Measurements from ENCODE around the gene FSTL4. TPM values are rescaled to one million over a fixed set of nuclear protein-coding genes. Genes with fewer than 3 reads are reported as not detected.

FSTL4 gene
- polyA plus RNA-seq, 1 of the 3 experiments (the other 2 are of a cell fraction) = not detected

DNA sequence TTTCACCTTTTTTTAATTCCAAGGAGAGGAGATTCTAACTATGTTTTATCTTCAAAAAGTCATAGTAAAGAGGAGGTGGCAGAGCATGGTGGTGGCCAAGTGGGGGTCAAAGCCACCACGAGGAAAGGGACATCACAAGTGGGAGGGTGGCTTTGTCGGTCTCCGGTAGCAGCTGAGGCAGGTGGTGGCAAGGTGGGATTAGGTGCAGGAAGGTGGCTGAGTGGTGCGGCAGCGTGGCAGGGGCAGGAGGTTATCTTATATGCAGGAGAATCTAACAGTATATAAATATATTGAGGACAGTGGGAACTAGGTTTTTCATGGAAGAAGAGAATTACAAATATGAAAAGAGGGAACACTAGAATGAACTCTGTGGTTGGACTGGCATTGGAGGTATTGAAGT, 196.8 kb downstream of the FSTL4 start:
- Histone ChIP-seq H3K4me3 (ENCODE audit: low read depth in 2 of 2, low read length in 1 of 2) (no peak overlapping the region), H2AFZ (ENCODE audit: low read depth) (no peak overlapping the region), H3K79me2 (ENCODE audit: insufficient read depth) (no peaks in the 10 kb centered on the region), H3K4me1 (ENCODE audit: control insufficient read depth in 1 of 2, insufficient read depth in 2 of 2, low read depth in 1 of 2, low read length in 1 of 2) (no peaks in the 10 kb centered on the region), H3K9me2 (0 out of 2 replicates have a peak, but pooled peaks cover 3% of the 10 kb centered on the region), H4K20me1 (ENCODE audit: insufficient read depth) (no peaks in the 10 kb centered on the region), H3K9me3 (no peaks in the 10 kb centered on the region; the same call in 1 of the 2 replicates), H3K9ac (no peak overlapping the region), H3K27ac (ENCODE audit: low read depth in 2 of 2, low read length in 1 of 2) (no peak overlapping the region), H3F3A (replicated peaks; ENCODE audit: insufficient read depth) (no peaks in the 10 kb centered on the region), H3K4me2 (no peak overlapping the region), H3K27me3 (ENCODE audit: insufficient read depth) (no peaks in the 10 kb centered on the region; the same call in 1 of the 2 replicates), H3K36me3 (replicated peaks in 1 of 2; ENCODE audit: control insufficient read depth in 1 of 2, insufficient read depth in 2 of 2, low read length in 1 of 2) (no peaks in the 10 kb centered on the region)
- POLR2A ChIA-PET = no interaction called here
- WGBS (ENCODE audit: low lambda C conversion rate) = 61% methylated on average over 5 of the region's 5 CpGs
- no peak for DNase-seq
- TF ChIP-seq, protein P1, sequence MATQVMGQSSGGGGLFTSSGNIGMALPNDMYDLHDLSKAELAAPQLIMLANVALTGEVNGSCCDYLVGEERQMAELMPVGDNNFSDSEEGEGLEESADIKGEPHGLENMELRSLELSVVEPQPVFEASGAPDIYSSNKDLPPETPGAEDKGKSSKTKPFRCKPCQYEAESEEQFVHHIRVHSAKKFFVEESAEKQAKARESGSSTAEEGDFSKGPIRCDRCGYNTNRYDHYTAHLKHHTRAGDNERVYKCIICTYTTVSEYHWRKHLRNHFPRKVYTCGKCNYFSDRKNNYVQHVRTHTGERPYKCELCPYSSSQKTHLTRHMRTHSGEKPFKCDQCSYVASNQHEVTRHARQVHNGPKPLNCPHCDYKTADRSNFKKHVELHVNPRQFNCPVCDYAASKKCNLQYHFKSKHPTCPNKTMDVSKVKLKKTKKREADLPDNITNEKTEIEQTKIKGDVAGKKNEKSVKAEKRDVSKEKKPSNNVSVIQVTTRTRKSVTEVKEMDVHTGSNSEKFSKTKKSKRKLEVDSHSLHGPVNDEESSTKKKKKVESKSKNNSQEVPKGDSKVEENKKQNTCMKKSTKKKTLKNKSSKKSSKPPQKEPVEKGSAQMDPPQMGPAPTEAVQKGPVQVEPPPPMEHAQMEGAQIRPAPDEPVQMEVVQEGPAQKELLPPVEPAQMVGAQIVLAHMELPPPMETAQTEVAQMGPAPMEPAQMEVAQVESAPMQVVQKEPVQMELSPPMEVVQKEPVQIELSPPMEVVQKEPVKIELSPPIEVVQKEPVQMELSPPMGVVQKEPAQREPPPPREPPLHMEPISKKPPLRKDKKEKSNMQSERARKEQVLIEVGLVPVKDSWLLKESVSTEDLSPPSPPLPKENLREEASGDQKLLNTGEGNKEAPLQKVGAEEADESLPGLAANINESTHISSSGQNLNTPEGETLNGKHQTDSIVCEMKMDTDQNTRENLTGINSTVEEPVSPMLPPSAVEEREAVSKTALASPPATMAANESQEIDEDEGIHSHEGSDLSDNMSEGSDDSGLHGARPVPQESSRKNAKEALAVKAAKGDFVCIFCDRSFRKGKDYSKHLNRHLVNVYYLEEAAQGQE (IDR thresholded peaks at IDR 0.05; ENCODE audit: low read depth, low read length) = no peak
- TF ChIP-seq EP300 (IDR thresholded peaks at IDR 0.05; ENCODE audit: borderline replicate concordance in 1 of 2, low read depth in 1 of 2, low read length in 1 of 2) (no peak), GATA2 (CRISPR knock-in tag; IDR thresholded peaks at IDR 0.05) (no peak), JUND (IDR thresholded peaks at IDR 0.05) (no peak), SMC3 (IDR thresholded peaks at IDR 0.05; ENCODE audit: low read depth, low read length) (no peak), SIN3A (IDR thresholded peaks at IDR 0.05; ENCODE audit: borderline replicate concordance, low read depth, low read length) (no peak), ELF1 (IDR thresholded peaks at IDR 0.05) (no peak), PBX3 (IDR thresholded peaks at IDR 0.05) (no peak), MEF2A (IDR thresholded peaks at IDR 0.05; ENCODE audit: borderline replicate concordance, low read depth) (no peak)
- TF ChIP-seq, protein P2, sequence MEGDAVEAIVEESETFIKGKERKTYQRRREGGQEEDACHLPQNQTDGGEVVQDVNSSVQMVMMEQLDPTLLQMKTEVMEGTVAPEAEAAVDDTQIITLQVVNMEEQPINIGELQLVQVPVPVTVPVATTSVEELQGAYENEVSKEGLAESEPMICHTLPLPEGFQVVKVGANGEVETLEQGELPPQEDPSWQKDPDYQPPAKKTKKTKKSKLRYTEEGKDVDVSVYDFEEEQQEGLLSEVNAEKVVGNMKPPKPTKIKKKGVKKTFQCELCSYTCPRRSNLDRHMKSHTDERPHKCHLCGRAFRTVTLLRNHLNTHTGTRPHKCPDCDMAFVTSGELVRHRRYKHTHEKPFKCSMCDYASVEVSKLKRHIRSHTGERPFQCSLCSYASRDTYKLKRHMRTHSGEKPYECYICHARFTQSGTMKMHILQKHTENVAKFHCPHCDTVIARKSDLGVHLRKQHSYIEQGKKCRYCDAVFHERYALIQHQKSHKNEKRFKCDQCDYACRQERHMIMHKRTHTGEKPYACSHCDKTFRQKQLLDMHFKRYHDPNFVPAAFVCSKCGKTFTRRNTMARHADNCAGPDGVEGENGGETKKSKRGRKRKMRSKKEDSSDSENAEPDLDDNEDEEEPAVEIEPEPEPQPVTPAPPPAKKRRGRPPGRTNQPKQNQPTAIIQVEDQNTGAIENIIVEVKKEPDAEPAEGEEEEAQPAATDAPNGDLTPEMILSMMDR (IDR thresholded peaks at IDR 0.05) = no peak
- TF ChIP-seq, protein P3, sequence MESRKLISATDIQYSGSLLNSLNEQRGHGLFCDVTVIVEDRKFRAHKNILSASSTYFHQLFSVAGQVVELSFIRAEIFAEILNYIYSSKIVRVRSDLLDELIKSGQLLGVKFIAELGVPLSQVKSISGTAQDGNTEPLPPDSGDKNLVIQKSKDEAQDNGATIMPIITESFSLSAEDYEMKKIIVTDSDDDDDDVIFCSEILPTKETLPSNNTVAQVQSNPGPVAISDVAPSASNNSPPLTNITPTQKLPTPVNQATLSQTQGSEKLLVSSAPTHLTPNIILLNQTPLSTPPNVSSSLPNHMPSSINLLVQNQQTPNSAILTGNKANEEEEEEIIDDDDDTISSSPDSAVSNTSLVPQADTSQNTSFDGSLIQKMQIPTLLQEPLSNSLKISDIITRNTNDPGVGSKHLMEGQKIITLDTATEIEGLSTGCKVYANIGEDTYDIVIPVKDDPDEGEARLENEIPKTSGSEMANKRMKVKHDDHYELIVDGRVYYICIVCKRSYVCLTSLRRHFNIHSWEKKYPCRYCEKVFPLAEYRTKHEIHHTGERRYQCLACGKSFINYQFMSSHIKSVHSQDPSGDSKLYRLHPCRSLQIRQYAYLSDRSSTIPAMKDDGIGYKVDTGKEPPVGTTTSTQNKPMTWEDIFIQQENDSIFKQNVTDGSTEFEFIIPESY (IDR thresholded peaks at IDR 0.05; ENCODE audit: borderline replicate concordance, low read depth) = no peak
- TF ChIP-seq, protein P4, sequence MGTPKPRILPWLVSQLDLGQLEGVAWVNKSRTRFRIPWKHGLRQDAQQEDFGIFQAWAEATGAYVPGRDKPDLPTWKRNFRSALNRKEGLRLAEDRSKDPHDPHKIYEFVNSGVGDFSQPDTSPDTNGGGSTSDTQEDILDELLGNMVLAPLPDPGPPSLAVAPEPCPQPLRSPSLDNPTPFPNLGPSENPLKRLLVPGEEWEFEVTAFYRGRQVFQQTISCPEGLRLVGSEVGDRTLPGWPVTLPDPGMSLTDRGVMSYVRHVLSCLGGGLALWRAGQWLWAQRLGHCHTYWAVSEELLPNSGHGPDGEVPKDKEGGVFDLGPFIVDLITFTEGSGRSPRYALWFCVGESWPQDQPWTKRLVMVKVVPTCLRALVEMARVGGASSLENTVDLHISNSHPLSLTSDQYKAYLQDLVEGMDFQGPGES (IDR thresholded peaks at IDR 0.05; ENCODE audit: low read depth, low read length) = no peak
- CTCF ChIA-PET = interaction anchor here (0.9 to 1.3 kb wide), 5 partner anchors 8 to 538 kb away, joined by 3 to 7 read pairs (median 4); no protein-coding TSS in a partner anchor

Measured in SK-N-SH (cell line).